Lung microvascular endothelial cell (primary cell): ENCODE measurements around the gene ZBTB45. TPM values are rescaled to one million over a fixed set of nuclear protein-coding genes. Genes with fewer than 3 reads are reported as not detected.
"Not testable (repeated sequence)": the region's sequence is repeated elsewhere in the genome, so short reads cannot be mapped to it uniquely, and the experiment has no call there.

Experiments used
- DNase-seq, 2 donors: peaks; one replicate each; pipeline versions ENCODE4 v3.0.0 to v3.0.0-alpha.2; 2010; ENCODE audit warnings: low read depth in 2 of 2
- total RNA-seq: library from RNA; depleted of rRNA; stranded (reverse); fragments of >200 nt; gene quantifications from 2 replicates; pipeline ENCODE4 v1.2.1, GENCODE V29; 2014

Gene ZBTB45
- total RNA-seq, 1 donor from 2014 or later = 5.0 TPM

DNA sequence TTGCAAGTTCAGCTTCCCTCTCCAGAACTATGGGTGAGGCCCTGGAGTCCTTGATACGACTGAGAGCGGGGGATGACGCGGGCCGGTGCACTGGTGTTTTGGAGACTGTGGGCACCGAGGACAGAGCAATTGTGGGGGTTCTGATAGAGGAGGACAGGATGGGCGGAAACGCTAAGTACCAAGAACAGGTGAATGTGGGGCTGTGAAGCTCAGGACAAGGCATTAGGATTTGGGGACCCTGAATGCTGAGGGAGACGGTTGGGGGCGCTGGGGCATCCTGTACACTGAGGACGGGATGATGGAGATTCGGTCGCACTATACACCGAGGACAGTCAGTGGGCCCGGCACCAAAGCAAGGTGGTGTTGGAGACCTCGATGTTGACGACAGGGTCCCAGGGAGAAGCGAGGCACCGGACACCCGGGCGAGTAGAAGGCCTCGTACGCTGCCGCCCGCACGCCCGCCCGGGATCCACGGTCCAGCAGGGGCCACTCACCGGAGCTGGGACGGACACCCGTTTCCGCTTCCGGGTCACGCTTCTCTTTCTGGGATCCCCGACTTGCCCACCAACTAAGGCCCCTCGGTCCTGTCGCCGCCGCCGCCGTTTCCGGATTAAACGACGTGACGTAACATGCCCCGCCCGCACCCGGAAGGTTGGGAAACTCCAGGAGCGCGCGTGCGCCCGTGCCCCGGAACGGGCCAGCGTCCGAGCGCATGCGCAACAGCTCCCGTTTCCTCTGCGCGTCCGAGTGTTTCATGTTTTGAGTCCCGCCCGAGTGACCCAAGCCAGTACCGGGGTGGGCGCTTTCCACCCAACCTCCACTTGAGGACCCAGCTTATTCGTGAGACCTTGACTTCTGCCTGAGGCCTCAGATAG is 35.1 kb upstream of the ZBTB45 start, which contains the start of gene CHMP2A:
Gene CHMP2A, minus strand, starts transcription at position 612 of the 875 bp plus-strand sequence. CDS start 893 bp downstream, outside the sequence.
- DNase-seq = peak; percentile 97 to 98

DNA sequence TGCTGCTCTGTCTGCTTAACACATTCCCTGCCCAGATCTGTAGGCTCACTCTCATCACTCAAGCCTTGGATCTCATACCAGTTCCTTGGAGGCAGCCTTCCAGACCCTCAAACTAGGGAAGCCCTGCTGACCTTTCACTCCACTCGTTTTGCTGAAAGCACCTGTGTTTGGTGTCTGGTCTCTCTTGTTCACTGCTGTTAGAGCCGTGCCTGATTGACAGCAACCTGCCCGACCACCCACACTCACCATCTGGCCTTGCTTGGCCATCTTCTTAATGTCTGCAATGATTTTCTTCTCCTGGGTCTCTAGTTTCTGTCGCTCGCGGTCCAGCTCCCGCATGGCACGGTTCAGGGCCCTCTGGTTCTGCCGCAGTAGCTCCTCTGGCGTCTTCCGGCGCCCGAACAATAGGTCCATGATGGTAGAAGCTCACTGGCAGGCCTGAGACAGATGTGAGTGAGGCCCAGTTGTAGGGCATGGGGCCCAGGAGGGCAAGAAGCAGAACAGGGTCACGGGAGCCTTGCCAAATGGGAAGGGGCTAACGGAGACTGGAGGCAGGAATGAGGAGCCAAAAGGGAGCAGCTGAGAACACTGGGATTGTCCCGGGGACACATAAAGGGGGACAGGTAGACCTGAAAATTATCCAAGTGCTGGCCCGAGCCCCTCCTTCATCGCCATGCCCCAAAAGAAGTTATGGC is 34.3 kb upstream of the ZBTB45 start:
- DNase-seq = no peak

DNA sequence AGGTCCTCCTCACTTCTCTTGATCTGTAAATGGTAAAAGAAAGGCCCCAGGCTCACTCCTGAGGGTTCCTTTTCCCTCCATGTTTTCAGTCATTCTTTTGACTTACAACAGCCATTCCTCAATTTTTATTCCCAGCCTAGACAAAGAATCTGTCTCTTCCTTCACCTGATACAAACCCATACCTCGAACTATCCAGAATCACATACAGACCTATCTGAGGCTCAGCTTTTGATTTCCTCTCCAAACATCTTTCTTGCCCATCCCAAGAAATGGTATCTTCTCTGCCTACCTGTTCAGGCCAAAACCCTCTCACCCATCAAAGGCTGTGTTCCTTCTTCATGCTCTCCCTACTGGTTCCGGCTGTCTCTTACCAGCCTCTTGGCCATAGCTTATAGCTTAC is 33.0 kb upstream of the ZBTB45 start:
- DNase-seq = no peak

DNA sequence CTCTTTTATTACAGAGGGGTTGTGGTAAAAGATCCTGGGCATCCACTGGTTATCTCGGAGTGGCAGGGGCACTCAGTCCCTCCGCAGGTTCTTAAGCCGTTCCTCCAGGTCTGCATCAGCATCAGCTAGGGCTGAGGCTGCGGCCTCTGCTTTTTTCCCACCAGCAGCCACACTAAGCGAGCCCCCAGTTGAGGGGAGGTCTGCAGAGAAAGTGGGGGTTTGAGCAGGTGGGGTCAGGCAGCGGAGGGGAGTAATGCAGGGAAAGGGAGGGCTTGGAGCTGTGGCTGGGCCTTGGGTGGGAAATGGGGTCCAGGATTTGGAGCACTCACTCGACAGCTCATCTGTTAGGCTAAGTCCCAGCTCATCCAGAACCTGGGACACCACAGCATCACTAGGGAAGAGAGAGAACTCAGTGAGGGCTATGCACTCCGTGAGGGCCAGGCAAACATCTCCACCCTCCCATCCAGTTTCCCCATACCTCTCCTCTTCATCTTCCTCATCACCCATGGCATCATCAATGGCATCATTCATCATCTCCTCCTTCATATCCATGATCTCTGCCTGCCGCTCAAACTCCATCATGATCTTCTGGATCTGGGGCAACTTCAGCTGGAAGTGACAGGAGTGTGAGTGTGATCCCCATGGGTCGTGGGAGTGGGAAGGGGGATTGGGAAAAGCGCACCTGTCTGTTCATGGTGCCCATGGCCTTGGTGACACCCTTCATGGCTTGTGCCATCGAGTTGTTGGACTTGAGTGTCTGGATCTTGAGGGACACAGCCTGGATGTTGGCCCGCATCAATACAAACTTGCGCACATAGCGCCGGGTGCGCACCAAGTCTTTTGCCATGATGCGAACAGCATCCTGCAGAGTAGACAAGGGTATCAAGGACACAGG is 32.2 kb upstream of the ZBTB45 start:
- no peak for DNase-seq

DNA sequence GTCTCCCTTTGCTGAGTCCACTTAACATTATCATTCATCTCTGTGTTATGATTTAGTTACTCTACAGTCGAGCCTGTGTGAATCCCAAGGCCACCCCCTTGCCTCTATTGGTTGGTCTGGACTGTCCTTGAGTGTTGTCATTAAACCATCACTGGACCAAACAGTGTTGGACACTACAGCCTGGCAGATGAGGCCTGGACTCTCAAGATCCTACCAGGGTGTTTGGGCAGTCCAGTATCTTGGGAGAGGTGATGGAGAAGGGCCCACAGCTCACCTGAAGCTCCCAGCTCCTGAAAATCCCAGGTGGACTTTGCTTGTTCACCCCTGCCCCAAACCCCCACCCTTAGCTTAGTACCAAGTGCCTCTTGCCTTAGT is 31.5 kb upstream of the ZBTB45 start:
- DNase-seq = no peak

DNA sequence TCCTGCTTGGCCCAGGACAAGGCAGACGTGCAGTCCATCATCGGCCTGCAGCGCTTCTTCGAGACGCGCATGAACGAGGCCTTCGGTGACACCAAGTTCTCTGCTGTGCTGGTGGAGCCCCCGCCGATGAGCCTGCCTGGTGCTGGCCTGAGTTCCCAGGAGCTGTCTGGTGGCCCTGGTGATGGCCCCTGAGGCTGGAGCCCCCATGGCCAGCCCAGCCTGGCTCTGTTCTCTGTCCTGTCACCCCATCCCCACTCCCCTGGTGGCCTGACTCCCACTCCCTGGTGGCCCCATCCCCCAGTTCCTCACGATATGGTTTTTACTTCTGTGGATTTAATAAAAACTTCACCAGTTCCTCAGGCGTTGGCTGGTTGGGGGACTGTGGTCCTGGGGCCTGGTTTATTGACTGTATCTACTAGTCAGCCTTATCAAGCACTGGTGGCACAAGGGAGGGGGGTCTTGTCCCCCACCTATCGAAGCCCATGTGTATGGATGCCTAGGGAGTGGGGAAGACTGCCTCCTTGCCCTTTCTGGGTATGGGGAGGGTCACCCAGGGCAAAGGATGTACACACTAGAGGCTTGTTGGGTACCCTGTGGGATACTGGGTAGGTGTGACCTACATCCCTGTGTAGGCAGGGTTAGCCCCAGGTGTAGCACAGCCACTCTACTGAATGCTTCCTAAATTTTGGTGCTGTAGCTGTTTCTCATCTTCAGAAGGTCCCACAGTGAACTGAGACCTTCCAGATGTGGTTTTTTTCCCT is 30.9 kb upstream of the ZBTB45 start:
- no peak for DNase-seq

DNA sequence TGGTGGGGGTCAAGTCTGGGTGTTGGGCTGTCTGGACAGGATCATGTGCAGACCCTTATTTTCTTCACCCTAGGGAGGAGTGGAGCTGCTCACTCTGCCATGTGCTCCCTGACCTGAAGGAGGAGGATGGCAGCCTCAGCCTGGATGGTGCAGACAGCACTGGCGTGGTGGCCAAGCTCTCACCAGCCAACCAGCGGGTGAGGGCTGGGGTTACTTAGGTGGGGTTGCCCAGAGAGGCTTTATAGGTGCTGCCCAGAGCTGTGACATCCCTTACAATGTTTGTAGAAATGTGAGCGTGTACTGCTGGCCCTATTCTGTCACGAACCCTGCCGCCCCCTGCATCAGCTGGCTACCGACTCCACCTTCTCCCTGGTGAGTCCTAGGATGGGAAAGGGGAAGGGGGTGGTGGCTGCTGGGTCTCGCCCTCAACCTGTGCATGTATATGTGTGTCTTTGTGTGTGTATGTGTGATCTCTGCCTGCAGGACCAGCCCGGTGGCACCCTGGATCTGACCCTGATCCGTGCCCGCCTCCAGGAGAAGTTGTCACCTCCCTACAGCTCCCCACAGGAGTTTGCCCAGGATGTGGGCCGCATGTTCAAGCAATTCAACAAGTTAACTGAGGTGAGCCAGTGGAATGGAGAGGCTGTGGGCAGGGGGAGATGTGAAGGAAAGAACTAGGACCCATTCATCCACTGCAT is 30.2 kb upstream of the ZBTB45 start:
- DNase-seq = no peak

DNA sequence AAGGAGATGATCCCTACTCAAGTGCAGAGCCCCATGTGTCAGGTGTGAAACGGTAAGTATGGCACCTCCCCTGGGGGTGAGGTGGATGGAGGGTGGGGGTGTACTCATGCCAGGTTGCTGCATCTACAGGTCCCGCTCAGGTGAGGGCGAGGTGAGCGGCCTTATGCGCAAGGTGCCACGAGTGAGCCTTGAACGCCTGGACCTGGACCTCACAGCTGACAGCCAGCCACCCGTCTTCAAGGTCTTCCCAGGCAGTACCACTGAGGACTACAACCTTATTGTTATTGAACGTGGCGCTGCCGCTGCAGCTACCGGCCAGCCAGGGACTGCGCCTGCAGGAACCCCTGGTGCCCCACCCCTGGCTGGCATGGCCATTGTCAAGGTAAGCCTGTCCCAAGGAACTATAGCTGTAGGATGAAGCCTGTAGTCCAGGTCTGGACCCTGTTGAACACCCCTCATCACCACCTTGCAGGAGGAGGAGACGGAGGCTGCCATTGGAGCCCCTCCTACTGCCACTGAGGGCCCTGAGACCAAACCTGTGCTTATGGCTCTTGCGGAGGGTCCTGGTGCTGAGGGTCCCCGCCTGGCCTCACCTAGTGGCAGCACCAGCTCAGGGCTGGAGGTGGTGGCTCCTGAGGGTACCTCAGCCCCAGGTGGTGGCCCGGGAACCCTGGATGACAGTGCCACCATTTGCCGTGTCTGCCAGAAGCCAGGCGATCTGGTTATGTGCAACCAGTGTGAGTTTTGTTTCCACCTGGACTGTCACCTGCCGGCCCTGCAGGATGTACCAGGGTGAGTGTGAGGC is 29.5 kb upstream of the ZBTB45 start:
- no peak for DNase-seq

DNA sequence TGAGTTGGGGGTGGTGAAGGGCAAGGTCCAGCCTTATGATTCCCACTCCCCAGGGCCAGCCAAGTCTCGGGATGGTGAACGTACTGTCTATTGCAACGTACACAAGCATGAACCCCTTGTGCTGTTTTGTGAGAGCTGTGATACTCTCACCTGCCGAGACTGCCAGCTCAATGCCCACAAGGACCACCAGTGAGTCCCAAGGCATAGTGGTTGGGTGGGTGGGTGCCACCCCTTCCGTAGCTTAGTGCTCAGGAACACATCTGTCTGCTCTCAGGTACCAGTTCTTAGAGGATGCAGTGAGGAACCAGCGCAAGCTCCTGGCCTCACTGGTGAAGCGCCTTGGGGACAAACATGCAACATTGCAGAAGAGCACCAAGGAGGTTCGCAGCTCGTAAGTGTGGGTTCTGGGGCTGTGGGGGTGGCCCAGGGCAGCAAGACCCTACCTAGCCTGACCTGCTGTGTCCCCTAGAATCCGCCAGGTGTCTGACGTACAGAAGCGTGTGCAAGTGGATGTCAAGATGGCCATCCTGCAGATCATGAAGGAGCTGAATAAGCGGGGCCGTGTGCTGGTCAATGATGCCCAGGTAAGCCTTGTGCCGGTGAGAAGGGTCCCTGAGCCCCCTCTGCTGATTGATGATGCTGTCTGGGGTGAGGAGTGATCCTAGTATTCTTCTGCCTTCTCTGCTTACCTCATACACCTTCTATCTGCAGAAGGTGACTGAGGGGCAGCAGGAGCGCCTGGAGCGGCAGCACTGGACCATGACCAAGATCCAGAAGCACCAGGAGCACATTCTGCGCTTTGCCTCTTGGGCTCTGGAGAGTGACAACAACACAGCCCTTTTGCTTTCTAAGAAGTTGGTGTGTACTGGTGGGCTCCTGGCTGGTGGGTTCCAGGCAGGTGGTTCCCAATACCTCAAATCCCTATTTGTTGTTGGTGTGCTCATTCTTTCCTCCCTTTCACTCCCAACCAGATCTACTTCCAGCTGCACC is 28.0 kb upstream of the ZBTB45 start:
- DNase-seq = peak in 1 of 2 donors; percentile 0

DNA sequence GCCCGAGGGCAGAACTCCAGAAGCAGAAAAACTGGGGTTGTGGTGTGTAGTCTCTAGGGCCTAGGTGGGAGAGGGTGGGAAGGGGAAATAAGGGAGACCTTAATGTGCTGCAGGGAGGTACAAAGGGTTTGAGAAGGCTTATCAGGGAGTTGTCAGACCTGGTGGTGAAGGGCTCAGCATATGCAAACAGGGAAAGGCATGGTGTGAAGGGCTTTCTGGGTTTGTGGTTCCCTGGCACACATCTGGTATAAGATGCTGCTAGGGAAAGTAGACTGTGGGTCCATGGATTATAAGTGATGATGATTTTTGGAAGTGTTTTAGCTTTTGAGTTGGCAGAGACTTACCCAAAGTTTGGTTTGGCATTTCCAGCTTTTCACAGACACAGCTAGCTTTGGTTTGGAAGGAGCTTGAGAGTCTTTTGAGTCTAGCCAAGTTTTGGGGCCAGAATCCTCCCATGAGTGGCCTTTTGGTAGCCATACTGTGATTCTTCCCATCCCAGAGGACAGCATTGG is 26.5 kb upstream of the ZBTB45 start:
- no peak for DNase-seq

DNA sequence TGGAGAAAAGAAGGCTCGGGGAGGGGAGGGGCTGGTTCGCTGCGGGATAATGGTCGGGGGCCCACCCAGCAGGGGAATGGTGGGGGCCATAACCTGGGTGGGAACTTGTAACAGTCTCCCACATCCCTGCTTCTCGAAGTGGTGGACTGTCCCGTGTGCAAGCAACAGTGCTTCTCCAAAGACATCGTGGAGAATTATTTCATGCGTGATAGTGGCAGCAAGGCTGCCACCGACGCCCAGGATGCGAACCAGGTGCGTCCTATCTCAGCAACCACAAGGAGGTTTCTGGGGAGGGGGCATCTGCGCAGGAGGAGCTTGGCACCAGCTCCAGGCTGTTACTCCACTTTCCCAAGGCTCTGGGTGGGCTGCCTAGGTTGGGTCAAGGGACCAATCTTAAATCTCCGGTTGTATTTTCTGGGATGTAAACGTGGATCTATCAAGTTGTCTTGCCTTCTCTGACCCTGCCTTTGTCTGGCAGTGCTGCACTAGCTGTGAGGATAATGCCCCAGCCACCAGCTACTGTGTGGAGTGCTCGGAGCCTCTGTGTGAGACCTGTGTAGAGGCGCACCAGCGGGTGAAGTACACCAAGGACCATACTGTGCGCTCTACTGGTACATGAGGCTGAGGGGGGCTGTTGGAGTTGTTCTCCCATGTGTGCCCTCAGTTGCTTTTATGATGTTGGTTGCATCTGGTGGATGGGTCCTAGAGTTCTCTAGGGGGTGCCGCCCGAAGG is 25.8 kb upstream of the ZBTB45 start:
- DNase-seq = peak; percentile 27 to 28

DNA sequence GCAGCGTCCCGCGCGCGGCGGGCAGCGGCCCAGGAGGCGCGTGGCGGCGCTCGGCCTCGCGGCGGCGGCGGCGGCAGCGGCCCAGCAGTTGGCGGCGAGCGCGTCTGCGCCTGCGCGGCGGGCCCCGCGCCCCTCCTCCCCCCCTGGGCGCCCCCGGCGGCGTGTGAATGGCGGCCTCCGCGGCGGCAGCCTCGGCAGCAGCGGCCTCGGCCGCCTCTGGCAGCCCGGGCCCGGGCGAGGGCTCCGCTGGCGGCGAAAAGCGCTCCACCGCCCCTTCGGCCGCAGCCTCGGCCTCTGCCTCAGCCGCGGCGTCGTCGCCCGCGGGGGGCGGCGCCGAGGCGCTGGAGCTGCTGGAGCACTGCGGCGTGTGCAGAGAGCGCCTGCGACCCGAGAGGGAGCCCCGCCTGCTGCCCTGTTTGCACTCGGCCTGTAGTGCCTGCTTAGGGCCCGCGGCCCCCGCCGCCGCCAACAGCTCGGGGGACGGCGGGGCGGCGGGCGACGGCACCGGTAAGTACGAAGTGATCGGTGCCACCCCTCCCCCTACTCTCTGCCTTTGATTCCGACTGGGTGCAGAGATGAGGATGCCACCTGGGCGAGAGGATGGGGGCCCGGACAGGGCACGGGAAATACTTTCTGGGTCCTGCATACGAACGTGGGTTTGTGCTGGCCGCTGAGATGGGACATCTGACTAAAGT is 25.1 kb upstream of the ZBTB45 start:
- DNase-seq = peak; percentile 69 to 81

DNA sequence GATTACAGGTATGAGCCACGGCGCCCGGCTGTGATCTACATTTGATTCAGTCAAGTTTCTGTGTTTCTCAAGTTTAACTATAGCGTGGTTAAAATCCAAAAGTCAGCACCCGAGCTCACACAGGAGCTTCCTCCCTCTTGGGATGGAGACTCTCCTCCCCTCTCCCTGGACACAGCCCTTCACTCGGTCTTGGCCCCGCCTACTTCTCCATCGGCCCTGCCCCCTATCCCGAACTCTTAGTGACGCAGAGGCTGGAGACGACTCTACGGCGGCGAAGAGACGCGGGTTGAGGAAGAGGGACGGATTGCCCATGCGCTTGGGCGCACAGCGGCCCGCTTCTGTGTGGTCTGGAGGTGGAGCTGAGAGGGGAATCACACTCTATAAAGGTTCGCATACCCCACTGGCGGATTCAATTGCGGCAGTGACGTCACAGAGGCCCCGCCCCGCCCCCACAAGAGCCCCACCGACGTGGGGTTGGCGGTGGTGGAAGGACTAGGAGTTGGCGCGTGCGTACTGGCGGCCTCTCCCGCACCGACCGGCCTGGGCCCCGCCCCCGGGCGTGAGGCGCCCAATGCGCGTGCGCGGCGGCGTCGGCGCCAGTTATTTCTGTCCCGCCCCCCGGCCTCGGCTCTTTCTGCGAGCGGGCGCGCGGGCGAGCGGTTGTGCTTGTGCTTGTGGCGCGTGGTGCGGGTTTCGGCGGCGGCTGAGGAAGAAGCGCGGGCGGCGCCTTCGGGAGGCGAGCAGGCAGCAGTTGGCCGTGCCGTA is 24.4 kb upstream of the ZBTB45 start, which contains the start of gene TRIM28:
Gene TRIM28, plus strand, starts transcription at position 239 of the 765 bp plus-strand sequence. CDS start 694 bp downstream, outside the sequence.
- DNase-seq = peak; percentile 99

DNA sequence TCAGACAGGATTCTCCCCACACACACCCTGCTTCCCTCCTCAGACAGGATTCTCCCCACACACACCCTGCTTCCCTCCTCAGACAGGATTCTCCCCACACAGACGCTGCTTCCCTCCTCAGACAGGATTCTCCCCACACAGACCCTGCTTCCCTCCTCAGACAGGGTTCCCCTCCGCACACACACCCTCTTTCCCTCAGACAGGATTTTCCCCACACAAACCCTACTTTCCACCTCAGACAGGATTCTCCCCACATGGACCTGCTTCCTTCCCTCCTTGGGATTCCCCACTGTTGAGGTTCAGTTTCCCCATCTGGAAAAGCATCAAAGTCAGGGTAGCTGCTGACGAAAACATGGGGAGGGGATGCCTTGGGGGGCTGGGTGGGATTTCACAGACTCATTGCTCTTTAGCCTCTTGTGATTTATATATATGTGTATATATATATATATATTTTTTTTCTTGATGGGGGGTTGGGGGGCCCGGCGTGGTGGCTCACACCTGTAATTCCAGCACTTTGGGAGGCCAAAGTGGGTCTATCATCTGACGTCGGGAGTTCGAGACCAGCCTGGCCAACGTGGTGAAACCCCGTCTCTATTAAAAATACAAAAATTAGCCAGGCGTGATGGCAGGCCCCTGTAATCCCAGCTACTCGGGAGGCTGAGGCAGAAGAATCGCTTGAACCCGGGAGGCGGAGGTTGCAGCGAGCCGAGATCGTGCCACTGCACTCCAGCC is 23.2 kb upstream of the ZBTB45 start:
- not testable (repeated sequence) for DNase-seq

DNA sequence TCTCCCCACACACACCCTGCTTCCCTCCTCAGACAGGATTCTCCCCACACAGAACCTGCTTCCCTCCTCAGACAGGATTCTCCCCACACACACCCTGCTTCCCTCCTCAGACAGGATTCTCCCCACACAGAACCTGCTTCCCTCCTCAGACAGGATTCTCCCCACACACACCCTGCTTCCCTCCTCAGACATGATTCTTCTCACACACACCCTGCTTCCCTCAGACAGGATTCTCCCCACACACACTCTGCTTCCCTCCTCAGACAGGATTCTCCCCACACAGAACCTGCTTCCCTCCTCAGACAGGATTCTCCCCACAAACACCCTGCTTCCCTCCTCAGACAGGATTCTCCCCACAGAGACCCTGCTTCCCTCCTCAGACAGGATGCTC is 19.6 kb upstream of the ZBTB45 start:
- not testable (repeated sequence) for DNase-seq
